ENCODE measurements around the gene ZGPAT. TPM values are rescaled to one million over a fixed set of nuclear protein-coding genes. Genes with fewer than 3 reads are reported as not detected.

Gene ZGPAT
- total and polyA plus RNA-seq, 2 of the 13 experiments (the other 11 are each of a cell fraction or from before 2014, with no cell fraction given): 23.0 to 41.9 TPM

GRCh38 chr20:63739130-63740069 lies 31.6 kb downstream of the ZGPAT start, which contains the start of gene SLC2A4RG (continued):
- TF ChIP-seq ETS1 (CRISPR knock-in tag; IDR thresholded peaks at IDR 0.05): peak; percentile 72
- TF ChIP-seq ASH2L (IDR thresholded peaks at IDR 0.05; ENCODE audit: insufficient read length, low read depth, low read length): no peak
- TF ChIP-seq ZNF687 (CRISPR knock-in tag; IDR thresholded peaks at IDR 0.05): peak; percentile 67
- peak; percentile 74; the same call in 1 of the 2 replicates for TF ChIP-seq FOXJ3 (CRISPR knock-in tag; IDR thresholded peaks at IDR 0.05; ENCODE audit: borderline replicate concordance)
- peak; percentile 88 for TF ChIP-seq PHF8 (CRISPR knock-in tag; IDR thresholded peaks at IDR 0.05)
- peak; percentile 91 for TF ChIP-seq ZFP82 (CRISPR knock-in tag; IDR thresholded peaks at IDR 0.05; ENCODE audit: borderline replicate concordance)
- peak; percentile 89 for TF ChIP-seq SAP130 (CRISPR knock-in tag; IDR thresholded peaks at IDR 0.05; ENCODE audit: low read depth)
- no peak for TF ChIP-seq ZNF326 (CRISPR knock-in tag; IDR thresholded peaks at IDR 0.05; ENCODE audit: borderline replicate concordance)
- peak; percentile 98 for TF ChIP-seq HNF1B (CRISPR knock-in tag; IDR thresholded peaks at IDR 0.05)
- TF ChIP-seq EZH2 (conservative IDR thresholded peaks at IDR 0.05; ENCODE audit: low read depth, low read length): no peak
- TF ChIP-seq ZMYM4 (CRISPR knock-in tag; IDR thresholded peaks at IDR 0.05): peak; percentile 76
- TF ChIP-seq ATF7 (IDR thresholded peaks at IDR 0.05): no peak
- peak; percentile 84 for TF ChIP-seq ATF7 (CRISPR knock-in tag; IDR thresholded peaks at IDR 0.05)
- TF ChIP-seq FOXP1 (IDR thresholded peaks at IDR 0.05): no peak
- no peak for TF ChIP-seq FOXP1 (CRISPR knock-in tag; IDR thresholded peaks at IDR 0.05)
- peak; percentile 95 for TF ChIP-seq PHF21A (CRISPR knock-in tag; IDR thresholded peaks at IDR 0.05)
- peak; percentile 98 for TF ChIP-seq ZBTB25 (CRISPR knock-in tag; IDR thresholded peaks at IDR 0.05)
- peak; percentile 89 for TF ChIP-seq GATAD2A (CRISPR knock-in tag; IDR thresholded peaks at IDR 0.05)
- TF ChIP-seq ZNF501 (CRISPR knock-in tag; IDR thresholded peaks at IDR 0.05): peak; percentile 92
- TF ChIP-seq ATF4 (CRISPR knock-in tag; IDR thresholded peaks at IDR 0.05): peak in 1 of 2 experiments; percentile 72; a peak in 2 of 4 replicates
- peak; percentile 83; the same call in 1 of the 2 replicates for TF ChIP-seq HES4 (CRISPR knock-in tag; IDR thresholded peaks at IDR 0.05; ENCODE audit: borderline replicate concordance)
